Epithelial cell of proximal tubule (primary cell): Measurements from ENCODE around the gene BMP15. TPM values are rescaled to one million over a fixed set of nuclear protein-coding genes. Genes with fewer than 3 reads are reported as not detected.
A peak's percentile ranks its signal among the peaks of the same experiment; 100 is the strongest.

Experiments used
- DNase-seq: peaks from one replicate; pipeline ENCODE4 v3.0.0-alpha.2; 2011; ENCODE audit warnings: low read depth
- H3K4me3 ChIP-seq: 2 replicates; pipeline ENCODE4 v1.5.1; 2011; ENCODE audit warnings: low read depth, mild to moderate bottlenecking, low read length
- total RNA-seq: library from RNA; depleted of rRNA; stranded (reverse); fragments of >200 nt; gene quantifications from 2 replicates; pipeline ENCODE4 v1.2.3, GENCODE V29; 2015
- TF ChIP-seq, protein P1 (sequence below): conservative IDR thresholded peaks from 2 replicates; pipeline ENCODE4 v1.5.1; 2012; ENCODE audit warnings: low read depth, mild to moderate bottlenecking, low read length

BMP15 gene
- total RNA-seq, 1 donor from 2014 or later = not detected

DNA sequence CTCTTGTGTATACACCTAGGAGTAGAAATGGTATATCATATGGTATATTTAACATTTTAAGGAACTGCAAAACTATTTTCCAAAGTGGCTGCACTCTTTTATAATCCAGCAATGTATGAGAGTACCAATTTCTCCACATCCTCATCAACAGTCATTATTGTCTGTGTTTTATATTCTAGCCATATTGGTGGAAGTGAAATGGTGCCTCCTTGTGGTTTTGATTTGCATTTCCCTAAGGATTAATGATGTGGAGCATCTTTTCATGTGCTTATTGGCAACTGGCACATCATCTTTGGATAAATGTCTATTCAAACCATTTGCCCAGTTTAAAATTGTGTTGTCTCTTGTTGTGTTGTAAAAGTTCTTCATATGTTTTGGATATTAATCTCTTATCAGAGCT lies 9.6 kb downstream of the BMP15 start:
- no peak for DNase-seq
- no peak overlapping the region for H3K4me3 ChIP-seq
- TF ChIP-seq, protein P1, sequence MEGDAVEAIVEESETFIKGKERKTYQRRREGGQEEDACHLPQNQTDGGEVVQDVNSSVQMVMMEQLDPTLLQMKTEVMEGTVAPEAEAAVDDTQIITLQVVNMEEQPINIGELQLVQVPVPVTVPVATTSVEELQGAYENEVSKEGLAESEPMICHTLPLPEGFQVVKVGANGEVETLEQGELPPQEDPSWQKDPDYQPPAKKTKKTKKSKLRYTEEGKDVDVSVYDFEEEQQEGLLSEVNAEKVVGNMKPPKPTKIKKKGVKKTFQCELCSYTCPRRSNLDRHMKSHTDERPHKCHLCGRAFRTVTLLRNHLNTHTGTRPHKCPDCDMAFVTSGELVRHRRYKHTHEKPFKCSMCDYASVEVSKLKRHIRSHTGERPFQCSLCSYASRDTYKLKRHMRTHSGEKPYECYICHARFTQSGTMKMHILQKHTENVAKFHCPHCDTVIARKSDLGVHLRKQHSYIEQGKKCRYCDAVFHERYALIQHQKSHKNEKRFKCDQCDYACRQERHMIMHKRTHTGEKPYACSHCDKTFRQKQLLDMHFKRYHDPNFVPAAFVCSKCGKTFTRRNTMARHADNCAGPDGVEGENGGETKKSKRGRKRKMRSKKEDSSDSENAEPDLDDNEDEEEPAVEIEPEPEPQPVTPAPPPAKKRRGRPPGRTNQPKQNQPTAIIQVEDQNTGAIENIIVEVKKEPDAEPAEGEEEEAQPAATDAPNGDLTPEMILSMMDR = peak; percentile 54

DNA sequence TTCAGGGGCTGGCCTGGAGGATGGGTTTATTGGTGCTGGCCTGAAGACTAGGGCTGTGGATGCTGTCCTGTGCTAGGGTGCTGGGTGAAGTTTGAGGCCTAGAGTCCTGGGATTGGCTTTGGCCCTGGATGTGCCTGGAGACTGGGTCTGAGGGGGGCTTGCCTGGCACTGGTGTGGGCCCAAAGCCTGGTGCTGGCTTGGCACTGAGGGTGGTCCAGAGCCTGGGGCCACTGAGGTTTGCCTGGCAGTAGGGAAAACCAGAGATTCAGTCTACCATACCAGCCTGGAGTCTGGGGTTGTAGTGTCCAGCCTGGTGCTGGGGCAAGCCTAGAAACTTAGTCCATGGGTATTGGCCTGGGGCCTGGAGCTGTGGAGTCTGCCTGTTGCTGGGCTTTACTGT lies 16.6 kb downstream of the BMP15 start:
- no peak overlapping the region for H3K4me3 ChIP-seq
- TF ChIP-seq, protein P1 = no peak
- no peak for DNase-seq

DNA sequence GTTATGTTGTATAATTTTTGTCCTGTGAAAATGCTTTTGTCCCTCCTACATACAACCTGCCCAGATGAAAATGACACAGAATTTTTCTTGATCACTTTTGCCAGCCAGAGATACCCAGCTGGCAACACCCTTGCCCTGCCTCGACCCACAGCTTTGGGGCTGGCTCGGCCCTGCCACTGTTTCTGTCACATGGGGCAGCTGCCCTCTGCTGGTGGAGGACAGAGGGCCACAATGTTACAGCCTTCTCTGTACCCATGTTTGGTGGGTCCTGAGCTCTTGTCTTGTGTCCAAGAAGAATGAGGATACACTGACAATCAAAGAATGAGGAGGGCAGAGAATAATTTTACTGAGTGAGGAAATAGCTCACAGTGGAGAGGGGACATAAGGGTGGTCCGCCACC lies 31.1 kb downstream of the BMP15 start:
- no peak overlapping the region for H3K4me3 ChIP-seq
- TF ChIP-seq, protein P1 = peak; percentile 40
- DNase-seq = no peak

DNA sequence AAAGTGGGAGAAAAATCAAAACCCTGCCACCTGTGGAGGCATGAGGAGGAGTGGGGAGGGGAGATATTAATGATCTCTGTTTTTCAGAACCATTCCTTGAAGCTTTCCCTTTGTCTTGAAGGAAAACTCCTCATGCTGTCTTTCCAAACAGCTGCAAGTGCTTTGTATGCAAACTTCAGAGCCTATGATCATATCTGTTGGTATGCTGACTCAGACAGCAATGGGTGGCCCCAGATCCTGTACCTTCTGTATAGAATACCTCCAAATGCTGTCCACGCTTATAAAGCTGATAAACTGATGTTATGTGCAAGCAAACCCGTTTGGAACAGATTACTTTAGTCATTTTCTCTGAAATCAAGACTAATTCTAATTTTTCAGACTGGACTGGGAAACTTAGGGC lies 31.9 kb downstream of the BMP15 start:
- no peak for DNase-seq
- H3K4me3 ChIP-seq = no peak overlapping the region
- TF ChIP-seq, protein P1 = no peak

DNA sequence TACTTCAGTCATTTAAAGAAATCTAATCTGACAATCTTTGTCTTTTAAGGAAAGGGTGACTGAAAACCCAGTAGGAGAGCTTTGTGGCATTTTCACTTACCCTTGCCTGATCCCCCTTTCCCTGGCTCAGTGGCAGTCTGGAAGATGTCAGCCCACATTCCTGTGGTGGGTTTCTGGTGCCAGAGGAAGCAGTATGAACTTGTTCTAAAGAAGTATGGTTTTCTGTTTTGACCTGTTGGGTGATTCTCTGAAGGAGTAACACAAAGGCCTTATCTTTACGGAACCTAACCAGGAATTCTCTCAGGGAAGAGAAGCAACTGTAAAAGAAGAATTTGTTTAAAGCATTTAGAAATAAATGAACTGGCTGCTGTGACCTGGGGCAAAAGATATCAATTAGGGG lies 41.9 kb downstream of the BMP15 start:
- TF ChIP-seq, protein P1 = no peak
- no peak for DNase-seq

DNA sequence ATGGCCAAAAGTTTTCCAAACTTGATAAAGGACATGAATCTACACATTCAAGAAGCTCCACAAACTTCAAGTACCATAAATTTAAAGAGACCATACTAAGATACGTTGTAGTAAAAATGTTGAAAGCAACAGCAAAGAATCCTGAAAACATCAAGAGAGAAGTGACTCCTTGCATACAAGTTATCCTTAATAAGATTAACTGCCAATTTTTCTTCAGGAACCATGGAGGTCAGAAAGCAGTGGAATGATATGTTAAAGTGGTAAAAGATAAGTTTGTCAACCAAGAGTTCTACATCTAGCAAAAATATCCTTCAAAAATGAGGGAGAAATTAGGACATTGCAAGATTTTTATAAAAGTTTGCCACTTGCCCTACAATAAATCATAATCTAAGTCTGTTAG lies 43.3 kb downstream of the BMP15 start:
- H3K4me3 ChIP-seq = no peak overlapping the region
- DNase-seq = no peak
- TF ChIP-seq, protein P1 = no peak

More for the DNA sequence above, 41.9 kb downstream of the BMP15 start:
- H3K4me3 ChIP-seq = no peak overlapping the region

DNA sequence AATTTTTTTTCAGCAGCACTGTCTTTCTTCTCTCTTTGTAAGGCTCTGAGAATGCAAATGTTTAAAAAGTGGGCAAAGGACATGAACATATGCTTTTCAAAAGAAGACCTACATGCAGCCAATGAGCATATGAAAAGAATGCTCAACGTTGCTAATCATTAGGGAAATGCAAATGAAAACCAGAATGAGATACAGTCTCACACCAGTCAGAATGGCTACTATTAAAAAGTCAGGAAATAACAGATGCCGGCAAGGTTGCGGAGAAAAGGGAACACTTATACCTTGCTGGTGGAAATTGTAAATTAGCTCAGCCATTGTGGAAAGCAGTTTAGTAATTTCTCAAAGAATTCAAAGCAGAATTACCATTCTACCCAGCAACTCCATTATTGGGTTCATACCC lies 51.6 kb downstream of the BMP15 start:
- TF ChIP-seq, protein P1 = no peak
- no peak for DNase-seq
- H3K4me3 ChIP-seq = no peak overlapping the region
